T-helper 2 cell treated with Interferon-gamma antibody and Interleukin-4, amounts not matched to agents 5 μg/mL and 100 μg/mL, for 36 hours (primary cell): ENCODE data around the gene KRT7.

Source experiments
- DNase-seq: peaks from one replicate; pipeline ENCODE4 v3.0.0; 2021; ENCODE audit warnings: low spot score
- H3K27ac Mint-ChIP-seq: one replicate; pipeline ENCODE4 v1.8.0; 2021; ENCODE audit warnings: mild to moderate bottlenecking, mixed read lengths
- H3K27me3 Mint-ChIP-seq: one replicate; pipeline ENCODE4 v1.8.0; 2021; ENCODE audit warnings: low read depth, mixed read lengths
- H3K36me3 Mint-ChIP-seq: one replicate; pipeline ENCODE4 v1.8.0; 2021; ENCODE audit warnings: low read depth, mixed read lengths
- H3K4me1 Mint-ChIP-seq: one replicate; pipeline ENCODE4 v1.8.0; 2021; ENCODE audit warnings: low read depth, mixed read lengths
- H3K4me3 Mint-ChIP-seq: one replicate; pipeline ENCODE4 v1.8.0; 2022; ENCODE audit warnings: mild to moderate bottlenecking, moderate library complexity, mixed read lengths
- H3K9me3 Mint-ChIP-seq: one replicate; pipeline ENCODE4 v1.8.0; 2021; ENCODE audit warnings: mixed read lengths

The KRT7 gene

GRCh38 chr12:52204095-52204930 lies 28.7 kb upstream of the KRT7 start:
- H3K27ac Mint-ChIP-seq, result no peak overlapping the region
- no peak for DNase-seq
- peaks cover 9% of the 10 kb centered on the region for H3K27me3 Mint-ChIP-seq
- no peak overlapping the region for H3K4me3 Mint-ChIP-seq
- H3K4me1 Mint-ChIP-seq, result peaks cover 2% of the 10 kb centered on the region
- H3K9me3 Mint-ChIP-seq, result no peaks in the 10 kb centered on the region
- no peaks in the 10 kb centered on the region for H3K36me3 Mint-ChIP-seq

GRCh38 chr12:52204931-52205505 lies 28.0 kb upstream of the KRT7 start:
- no peak overlapping the region for H3K27ac Mint-ChIP-seq
- no peak for DNase-seq
- no peak overlapping the region for H3K4me3 Mint-ChIP-seq
- H3K4me1 Mint-ChIP-seq, result peaks cover 2% of the 10 kb centered on the region
- H3K9me3 Mint-ChIP-seq, result no peaks in the 10 kb centered on the region
- no peaks in the 10 kb centered on the region for H3K36me3 Mint-ChIP-seq
- H3K27me3 Mint-ChIP-seq, result peaks cover 9% of the 10 kb centered on the region

- H3K27ac Mint-ChIP-seq, result no peak overlapping the region
- H3K9me3 Mint-ChIP-seq, result no peaks in the 10 kb centered on the region
- H3K36me3 Mint-ChIP-seq, result no peaks in the 10 kb centered on the region
- H3K4me1 Mint-ChIP-seq, result peaks cover 2% of the 10 kb centered on the region
- H3K4me3 Mint-ChIP-seq, result no peak overlapping the region
- peaks cover 9% of the 10 kb centered on the region for H3K27me3 Mint-ChIP-seq
- DNase-seq, result no peak
Measured at GRCh38 chr12:52205612-52206303, 27.3 kb upstream of the KRT7 start.

GRCh38 chr12:52206304-52207040 lies 26.6 kb upstream of the KRT7 start:
- peaks cover 13% of the 10 kb centered on the region for H3K27me3 Mint-ChIP-seq
- peaks cover 2% of the 10 kb centered on the region for H3K4me1 Mint-ChIP-seq
- no peak overlapping the region for H3K27ac Mint-ChIP-seq

GRCh38 chr12:52207106-52207505 lies 25.9 kb upstream of the KRT7 start:
- Mint-ChIP-seq H3K9me3 (no peaks in the 10 kb centered on the region), H3K27ac (no peak overlapping the region), H3K36me3 (no peaks in the 10 kb centered on the region), H3K4me3 (no peak overlapping the region), H3K27me3 (peaks cover 15% of the 10 kb centered on the region), H3K4me1 (peaks cover 2% of the 10 kb centered on the region)
- no peak for DNase-seq

More at GRCh38 chr12:52206304-52207040, 26.6 kb upstream of the KRT7 start:
- no peak overlapping the region for H3K4me3 Mint-ChIP-seq
- H3K36me3 Mint-ChIP-seq, result no peaks in the 10 kb centered on the region
- DNase-seq, result no peak
- no peaks in the 10 kb centered on the region for H3K9me3 Mint-ChIP-seq

GRCh38 chr12:52207895-52208294 lies 25.1 kb upstream of the KRT7 start:
- Mint-ChIP-seq H3K9me3 (no peaks in the 10 kb centered on the region), H3K4me3 (no peak overlapping the region), H3K36me3 (no peaks in the 10 kb centered on the region), H3K27me3 (peaks cover 14% of the 10 kb centered on the region), H3K27ac (no peak overlapping the region), H3K4me1 (peaks cover 2% of the 10 kb centered on the region)
- no peak for DNase-seq

GRCh38 chr12:52208424-52209165 lies 24.4 kb upstream of the KRT7 start:
- Mint-ChIP-seq H3K27me3 (peaks cover 9% of the 10 kb centered on the region), H3K9me3 (no peaks in the 10 kb centered on the region), H3K4me3 (no peak overlapping the region), H3K36me3 (no peaks in the 10 kb centered on the region), H3K27ac (no peak overlapping the region), H3K4me1 (no peaks in the 10 kb centered on the region)
- no peak for DNase-seq

- Mint-ChIP-seq H3K27ac (no peak overlapping the region), H3K27me3 (peaks cover 9% of the 10 kb centered on the region)
- DNase-seq, result no peak
Measured at GRCh38 chr12:52209321-52209720, 23.7 kb upstream of the KRT7 start.

GRCh38 chr12:52210186-52210924 lies 22.7 kb upstream of the KRT7 start:
- H3K4me1 Mint-ChIP-seq, result no peaks in the 10 kb centered on the region
- H3K9me3 Mint-ChIP-seq, result no peaks in the 10 kb centered on the region
- peaks cover 9% of the 10 kb centered on the region for H3K27me3 Mint-ChIP-seq
- H3K27ac Mint-ChIP-seq, result no peak overlapping the region
- no peak for DNase-seq
- no peak overlapping the region for H3K4me3 Mint-ChIP-seq
- no peaks in the 10 kb centered on the region for H3K36me3 Mint-ChIP-seq

More at GRCh38 chr12:52209321-52209720, 23.7 kb upstream of the KRT7 start:
- H3K4me3 Mint-ChIP-seq, result no peak overlapping the region
- H3K36me3 Mint-ChIP-seq, result no peaks in the 10 kb centered on the region
- H3K4me1 Mint-ChIP-seq, result no peaks in the 10 kb centered on the region
- H3K9me3 Mint-ChIP-seq, result no peaks in the 10 kb centered on the region

- no peaks in the 10 kb centered on the region for H3K4me1 Mint-ChIP-seq
- no peak overlapping the region for H3K4me3 Mint-ChIP-seq
- DNase-seq, result no peak
- H3K27ac Mint-ChIP-seq, result no peak overlapping the region
- H3K9me3 Mint-ChIP-seq, result no peaks in the 10 kb centered on the region
- H3K27me3 Mint-ChIP-seq, result peaks cover 9% of the 10 kb centered on the region
- no peaks in the 10 kb centered on the region for H3K36me3 Mint-ChIP-seq
Measured at GRCh38 chr12:52210925-52211650, 22.0 kb upstream of the KRT7 start.

GRCh38 chr12:52211716-52212585 lies 21.1 kb upstream of the KRT7 start:
- Mint-ChIP-seq H3K4me3 (no peak overlapping the region), H3K9me3 (no peaks in the 10 kb centered on the region), H3K27ac (no peak overlapping the region), H3K27me3 (peaks cover 9% of the 10 kb centered on the region), H3K36me3 (no peaks in the 10 kb centered on the region), H3K4me1 (no peaks in the 10 kb centered on the region)
- no peak for DNase-seq
